Measurements from ENCODE around the gene ARHGEF17.

Gene ARHGEF17

GRCh38 chr11:73293356-73293936 lies 14.6 kb upstream of the ARHGEF17 start:
- DNase-seq: no peak

- DNase-seq: no peak
Measured at GRCh38 chr11:73294604-73295003, 13.5 kb upstream of the ARHGEF17 start.

DNA sequence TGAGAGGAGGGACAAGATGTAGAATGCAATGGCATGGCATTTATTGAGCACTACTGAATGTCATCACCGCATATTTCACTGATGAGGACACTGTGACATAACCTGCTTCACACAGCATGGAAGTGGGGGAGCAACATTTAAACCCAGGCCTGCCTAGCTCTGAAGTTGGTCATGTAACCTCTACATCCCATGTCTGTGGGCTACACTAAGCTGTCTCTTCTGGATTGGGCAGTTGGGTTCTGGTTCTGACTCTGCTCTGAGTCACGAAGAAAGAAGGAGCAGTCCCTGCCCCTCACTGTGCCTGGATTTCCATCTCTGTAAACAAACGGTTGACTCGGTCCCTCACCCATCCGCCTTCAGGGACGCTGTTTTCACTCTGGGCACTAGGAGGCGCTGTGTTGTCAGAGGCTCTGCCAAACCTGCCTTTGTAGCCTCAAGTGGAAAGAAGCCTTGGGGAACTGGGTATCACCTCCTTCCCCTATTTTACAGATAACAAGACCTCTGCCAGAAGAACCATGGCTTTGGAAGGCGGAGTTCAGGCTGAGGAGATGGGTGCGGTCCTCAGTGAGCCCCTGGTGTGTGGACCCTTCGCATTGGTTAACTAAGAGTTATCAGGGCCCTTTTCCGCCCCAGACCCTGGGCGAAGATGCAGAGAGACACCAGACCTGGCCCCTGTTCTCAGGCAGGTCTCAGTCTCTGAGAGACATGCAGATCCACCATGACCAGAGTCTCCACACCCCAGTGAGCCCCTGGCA lies 12.7 kb upstream of the ARHGEF17 start:
- DNase-seq: peak; percentile 40

- no peak for DNase-seq
Measured at GRCh38 chr11:73295996-73296318, 12.1 kb upstream of the ARHGEF17 start.

DNA sequence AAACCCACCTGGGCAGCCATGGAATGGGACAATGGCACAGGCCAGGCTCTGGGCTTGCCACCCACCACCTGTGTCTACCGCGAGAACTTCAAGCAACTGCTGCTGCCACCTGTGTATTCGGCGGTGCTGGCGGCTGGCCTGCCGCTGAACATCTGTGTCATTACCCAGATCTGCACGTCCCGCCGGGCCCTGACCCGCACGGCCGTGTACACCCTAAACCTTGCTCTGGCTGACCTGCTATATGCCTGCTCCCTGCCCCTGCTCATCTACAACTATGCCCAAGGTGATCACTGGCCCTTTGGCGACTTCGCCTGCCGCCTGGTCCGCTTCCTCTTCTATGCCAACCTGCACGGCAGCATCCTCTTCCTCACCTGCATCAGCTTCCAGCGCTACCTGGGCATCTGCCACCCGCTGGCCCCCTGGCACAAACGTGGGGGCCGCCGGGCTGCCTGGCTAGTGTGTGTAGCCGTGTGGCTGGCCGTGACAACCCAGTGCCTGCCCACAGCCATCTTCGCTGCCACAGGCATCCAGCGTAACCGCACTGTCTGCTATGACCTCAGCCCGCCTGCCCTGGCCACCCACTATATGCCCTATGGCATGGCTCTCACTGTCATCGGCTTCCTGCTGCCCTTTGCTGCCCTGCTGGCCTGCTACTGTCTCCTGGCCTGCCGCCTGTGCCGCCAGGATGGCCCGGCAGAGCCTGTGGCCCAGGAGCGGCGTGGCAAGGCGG lies 11.4 kb upstream of the ARHGEF17 start:
- no peak for DNase-seq

DNA sequence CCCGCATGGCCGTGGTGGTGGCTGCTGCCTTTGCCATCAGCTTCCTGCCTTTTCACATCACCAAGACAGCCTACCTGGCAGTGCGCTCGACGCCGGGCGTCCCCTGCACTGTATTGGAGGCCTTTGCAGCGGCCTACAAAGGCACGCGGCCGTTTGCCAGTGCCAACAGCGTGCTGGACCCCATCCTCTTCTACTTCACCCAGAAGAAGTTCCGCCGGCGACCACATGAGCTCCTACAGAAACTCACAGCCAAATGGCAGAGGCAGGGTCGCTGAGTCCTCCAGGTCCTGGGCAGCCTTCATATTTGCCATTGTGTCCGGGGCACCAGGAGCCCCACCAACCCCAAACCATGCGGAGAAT lies 10.9 kb upstream of the ARHGEF17 start:
- no peak for DNase-seq

DNA sequence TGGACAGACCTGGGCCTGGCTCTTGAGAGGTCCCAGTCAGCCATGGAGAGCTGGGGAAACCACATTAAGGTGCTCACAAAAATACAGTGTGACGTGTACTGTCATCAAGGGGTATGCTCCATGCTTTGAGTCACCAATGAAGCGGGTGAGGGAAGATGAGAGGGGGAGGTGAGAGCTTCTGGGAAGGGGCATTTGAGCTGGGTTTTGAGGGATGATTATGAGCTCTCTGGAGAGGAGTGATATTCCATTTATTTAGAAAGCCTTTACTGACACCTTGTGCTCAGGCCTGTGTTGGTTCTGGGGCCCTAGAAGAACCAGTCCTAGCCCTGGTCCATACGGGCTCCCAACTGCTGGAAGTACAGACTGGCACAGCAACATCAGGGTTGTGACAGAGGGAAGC lies 10.4 kb upstream of the ARHGEF17 start:
- no peak for DNase-seq

- DNase-seq: no peak
Measured at GRCh38 chr11:73298233-73298632, 9.8 kb upstream of the ARHGEF17 start.

DNA sequence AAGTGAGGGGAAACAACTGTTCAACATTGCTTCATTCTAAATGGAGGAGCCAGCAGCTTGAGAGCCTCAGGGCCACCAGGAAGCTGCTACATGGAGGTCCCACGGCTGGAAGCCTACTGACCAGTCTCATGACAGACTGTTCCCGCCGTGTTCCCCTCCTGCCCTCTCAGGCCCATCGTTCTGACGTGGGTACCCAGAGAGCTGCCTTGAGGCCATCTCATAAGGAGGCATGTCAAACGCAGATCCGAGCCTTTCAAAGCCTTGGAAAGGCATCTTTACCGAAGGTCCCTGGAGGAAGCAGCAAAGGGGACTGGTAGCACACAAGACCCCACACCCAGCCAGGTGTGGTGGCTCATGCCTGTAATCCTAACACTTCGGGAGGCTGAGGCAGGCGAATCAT lies 8.3 kb upstream of the ARHGEF17 start:
- no peak for DNase-seq

DNA sequence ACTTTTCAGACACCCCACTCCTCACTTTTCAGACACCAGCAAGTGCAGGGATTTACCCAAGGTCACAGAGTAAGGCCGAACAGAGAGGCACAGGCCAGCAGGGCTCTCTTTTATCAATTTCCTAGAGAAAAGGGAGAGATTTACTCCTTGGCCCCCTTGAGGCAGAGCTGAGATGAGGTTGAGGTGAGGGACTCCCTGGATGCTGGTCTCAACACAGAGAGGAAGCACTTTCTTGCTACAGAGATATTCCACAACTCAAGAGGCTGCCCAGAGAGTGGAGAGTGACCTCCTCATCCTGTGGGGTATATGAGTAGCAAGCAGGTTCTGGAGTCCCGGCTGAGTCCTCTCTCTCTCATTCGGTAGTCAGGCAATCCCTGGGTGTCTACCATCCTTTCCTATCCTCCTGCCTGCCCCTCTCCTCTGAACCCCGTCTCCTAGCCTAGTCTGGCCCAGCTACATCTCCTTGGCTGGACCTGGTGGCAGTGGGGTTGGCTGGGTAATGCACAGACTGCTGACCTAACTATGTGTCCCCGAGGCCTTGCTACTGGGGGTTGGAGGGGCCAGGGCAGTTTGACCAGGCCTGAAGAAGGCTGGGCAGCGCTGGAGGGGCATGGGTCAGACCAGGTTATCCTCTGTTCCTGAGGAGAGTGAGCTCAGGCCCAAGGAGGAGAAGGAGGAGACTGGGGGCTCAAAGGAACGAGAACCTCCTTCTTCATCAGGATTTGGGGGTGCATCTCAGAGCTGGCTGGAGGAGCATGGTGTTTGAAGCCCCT lies 1.8 kb upstream of the ARHGEF17 start:
- no peak for DNase-seq

DNA sequence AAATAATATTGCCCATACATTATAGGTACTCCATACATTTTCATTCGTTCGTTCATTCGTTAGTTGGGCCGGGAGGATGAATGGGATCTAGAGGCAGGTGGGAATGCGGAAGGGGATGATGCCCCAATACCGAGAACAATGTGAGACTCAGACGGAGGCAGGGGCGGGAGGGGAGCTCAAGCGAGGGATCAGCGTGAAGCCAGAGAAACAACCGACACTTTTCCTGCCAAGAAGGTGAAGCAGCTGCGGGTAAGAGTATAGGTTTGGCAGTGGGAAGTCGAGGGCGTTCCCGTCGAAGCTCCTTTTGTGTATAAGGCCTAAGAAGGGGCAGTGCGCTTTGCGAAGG lies 1.1 kb upstream of the ARHGEF17 start:
- DNase-seq: no peak

GRCh38 chr11:73307323-73308002 lies 613 bp upstream of the ARHGEF17 start:
- DNase-seq: peak; percentile 97

- DNase-seq: no peak
Measured at GRCh38 chr11:73308961-73309919, 1.2 kb downstream of the ARHGEF17 start.

DNA sequence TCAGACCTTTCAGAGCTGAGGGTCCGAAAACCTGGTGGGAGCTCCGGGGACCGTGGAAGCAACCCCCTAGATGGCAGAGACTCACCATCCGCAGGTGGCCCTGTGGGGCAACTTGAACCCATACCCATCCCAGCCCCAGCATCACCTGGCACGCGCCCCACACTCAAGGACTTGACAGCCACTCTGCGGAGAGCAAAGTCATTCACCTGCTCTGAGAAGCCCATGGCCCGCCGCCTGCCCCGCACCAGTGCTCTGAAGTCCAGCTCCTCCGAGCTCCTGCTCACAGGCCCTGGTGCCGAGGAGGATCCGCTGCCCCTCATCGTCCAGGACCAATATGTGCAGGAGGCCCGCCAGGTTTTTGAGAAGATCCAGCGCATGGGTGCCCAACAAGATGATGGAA lies 2.0 kb downstream of the ARHGEF17 start:
- no peak for DNase-seq

- no peak for DNase-seq
Measured at GRCh38 chr11:73310661-73311393, 2.8 kb downstream of the ARHGEF17 start.

DNA sequence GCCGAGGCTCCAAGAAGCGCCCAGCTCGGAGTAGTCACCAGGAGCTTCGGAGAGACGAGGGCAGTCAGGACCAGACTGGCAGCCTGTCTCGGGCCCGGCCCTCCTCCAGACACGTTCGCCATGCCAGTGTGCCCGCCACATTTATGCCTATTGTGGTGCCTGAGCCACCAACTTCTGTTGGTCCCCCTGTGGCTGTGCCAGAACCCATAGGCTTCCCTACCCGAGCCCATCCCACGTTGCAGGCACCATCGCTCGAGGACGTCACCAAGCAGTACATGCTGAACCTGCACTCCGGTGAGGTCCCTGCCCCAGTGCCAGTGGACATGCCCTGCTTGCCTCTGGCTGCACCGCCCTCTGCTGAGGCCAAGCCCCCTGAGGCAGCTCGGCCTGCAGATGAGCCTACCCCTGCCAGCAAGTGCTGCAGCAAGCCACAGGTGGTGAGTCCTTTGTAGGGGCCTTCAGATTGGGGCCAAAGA lies 3.4 kb downstream of the ARHGEF17 start:
- DNase-seq: no peak

- no peak for DNase-seq
Measured at GRCh38 chr11:73312036-73312435, 4.0 kb downstream of the ARHGEF17 start.

DNA sequence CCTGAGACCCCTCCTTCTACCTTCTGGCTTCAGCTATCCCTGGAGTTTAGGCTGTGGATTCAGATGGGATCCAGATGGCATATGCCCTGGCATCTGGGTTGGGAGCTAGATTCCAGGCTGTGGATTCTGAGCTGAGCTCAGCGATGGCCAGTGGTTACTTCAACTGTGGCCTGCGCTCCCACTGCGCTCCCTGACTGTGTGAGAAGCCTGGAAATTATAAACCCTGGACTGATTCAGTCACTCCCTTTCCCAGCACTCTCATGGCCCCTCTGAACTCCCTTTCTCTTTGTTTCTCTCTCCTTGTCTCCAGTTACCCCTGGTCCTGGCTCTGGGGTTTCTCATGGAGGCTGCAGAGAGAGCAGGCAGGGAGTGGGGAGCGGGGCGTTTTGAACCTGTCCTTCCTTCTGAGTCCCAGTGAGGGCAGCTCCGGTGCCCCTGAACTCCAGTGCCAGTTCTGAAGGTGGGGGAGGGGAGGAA lies 4.8 kb downstream of the ARHGEF17 start:
- DNase-seq: no peak

DNA sequence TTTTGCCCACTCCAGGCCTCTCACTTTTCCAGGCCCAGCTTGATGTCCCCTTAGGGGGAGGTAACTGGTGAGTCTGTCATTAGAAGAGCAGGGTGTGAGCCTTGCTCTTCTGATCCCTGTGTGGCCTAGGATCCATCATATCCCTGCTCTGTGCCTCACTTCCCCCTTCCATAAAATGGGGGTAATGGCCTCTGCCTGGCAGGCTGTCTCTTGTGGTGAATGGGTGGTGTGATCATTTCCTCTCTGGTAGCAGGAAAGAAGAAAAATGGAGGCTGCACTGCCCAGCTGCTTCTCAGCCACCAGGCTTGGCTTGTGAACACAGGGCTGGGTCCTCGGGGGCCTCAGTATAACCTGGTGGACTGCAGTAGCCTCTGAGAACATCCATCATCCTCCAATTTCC lies 5.6 kb downstream of the ARHGEF17 start:
- no peak for DNase-seq

GRCh38 chr11:73314117-73314961 lies 6.3 kb downstream of the ARHGEF17 start:
- no peak for DNase-seq

All from COR-L47 (cell line).